Activated CD4-positive, alpha-beta T cell treated with anti-CD3 and anti-CD28 coated beads for 4 hours (primary cell): ENCODE measurements around the gene MAPK4.

Experiments used
- DNase-seq, 2 donors: peaks; one replicate each; pipeline ENCODE4 v3.0.0-alpha.2; 2020

Gene MAPK4

GRCh38 chr18:50726960-50727589, 167.2 kb downstream of the MAPK4 start:
- DNase-seq: no peak

DNA sequence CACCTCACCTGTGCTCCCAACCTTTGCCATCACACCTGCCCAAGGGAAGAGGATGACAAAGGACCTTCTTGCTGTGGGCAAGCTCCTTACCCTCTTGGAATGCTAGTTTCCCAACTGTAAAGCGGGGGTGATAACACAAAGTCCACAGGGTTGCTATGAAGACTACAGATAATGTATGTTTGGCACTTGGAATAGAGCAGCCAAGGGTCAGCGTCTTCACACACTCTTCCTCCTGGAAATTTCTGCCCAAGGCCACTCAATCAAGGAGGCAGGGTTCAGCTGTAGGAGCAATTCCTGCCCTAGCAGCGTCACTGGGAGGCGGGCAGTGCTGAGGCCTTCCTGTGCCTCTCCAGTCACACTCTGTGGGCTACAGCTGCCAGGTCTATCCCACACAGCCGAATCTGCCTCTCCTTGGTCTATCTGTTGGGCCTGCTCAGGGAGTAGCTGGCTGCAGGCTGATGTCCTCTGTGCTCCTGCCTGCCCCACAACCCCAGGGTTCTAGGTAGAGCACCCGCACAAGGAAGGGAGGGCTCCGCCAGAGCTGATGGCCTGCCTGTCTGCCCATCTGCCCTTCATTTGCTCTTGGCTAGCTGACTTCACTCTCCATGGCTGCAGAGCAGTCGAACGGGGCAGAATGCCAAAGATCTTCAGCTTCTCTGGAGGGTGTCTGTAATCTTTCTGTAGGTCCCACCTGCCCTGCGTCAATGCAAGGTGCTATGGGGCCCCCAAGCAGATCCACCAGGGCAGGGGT, 168.0 kb downstream of the MAPK4 start:
- no peak for DNase-seq

- no peak for DNase-seq
Observed at GRCh38 chr18:50729376-50729775, 169.5 kb downstream of the MAPK4 start.

- DNase-seq: no peak
Observed at GRCh38 chr18:50729986-50730385, 170.1 kb downstream of the MAPK4 start.

- DNase-seq: no peak
Observed at GRCh38 chr18:50734342-50734741, 174.5 kb downstream of the MAPK4 start.

- DNase-seq: no peak
Observed at GRCh38 chr18:50734886-50735285, 175.0 kb downstream of the MAPK4 start.

GRCh38 chr18:50737127-50737526, 177.2 kb downstream of the MAPK4 start:
- DNase-seq: no peak

DNA sequence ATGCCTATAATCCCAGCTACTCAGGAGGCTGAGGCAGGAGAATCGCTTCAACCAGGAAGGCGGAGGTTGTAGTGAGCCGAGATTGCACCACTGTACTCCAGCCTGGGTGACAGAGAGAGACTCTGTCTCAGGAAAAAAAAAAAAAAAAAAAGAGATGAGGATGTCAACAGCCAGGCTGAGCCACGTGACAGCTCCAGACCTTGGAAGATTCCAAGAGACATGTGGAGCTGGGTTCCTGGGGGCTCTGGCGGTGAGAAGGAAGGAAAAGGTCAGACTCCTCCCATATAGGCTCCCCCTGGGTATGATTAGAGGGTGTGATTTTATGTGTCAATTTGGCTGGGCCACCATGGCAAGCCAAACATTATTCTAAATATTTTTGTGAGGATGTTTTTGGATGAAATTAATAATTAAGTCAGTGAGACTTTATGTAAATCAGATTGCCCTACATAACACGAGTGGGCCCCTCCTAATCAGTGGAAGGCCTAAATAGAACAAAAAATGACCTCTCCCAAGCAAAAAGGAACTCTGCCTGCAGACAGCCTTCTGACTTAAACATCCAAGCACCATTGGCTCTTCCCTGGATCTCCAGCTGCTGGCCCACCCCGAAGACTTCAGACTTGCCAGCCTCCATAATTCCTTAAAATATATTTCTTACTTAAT, 178.3 kb downstream of the MAPK4 start:
- DNase-seq: no peak

GRCh38 chr18:50742952-50743351, 183.1 kb downstream of the MAPK4 start:
- DNase-seq: no peak

GRCh38 chr18:50744253-50744652, 184.4 kb downstream of the MAPK4 start:
- DNase-seq: no peak

DNA sequence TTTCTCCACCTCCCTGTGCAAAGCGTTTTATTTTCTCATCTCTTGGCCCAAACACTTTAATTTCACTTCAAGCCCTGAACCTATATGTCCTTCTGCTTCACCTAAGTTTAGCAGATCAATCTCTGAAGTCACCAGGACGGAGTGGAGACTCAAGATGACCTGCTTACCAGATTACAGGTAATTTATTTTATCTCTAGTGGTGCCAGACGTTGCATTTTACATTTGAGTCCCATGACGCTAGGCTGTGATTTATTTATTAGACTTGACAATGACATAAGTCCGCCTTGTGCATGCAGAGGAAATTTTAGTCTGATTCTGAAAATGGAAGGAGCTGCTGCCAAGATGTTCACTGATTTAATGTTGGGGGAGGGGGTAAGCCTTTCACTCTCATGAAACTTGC, 186.1 kb downstream of the MAPK4 start:
- no peak for DNase-seq

GRCh38 chr18:50747849-50748242, 188.0 kb downstream of the MAPK4 start:
- no peak for DNase-seq

- no peak for DNase-seq
Observed at GRCh38 chr18:50748243-50749229, 188.6 kb downstream of the MAPK4 start.

- no peak for DNase-seq
Observed at GRCh38 chr18:50749421-50749820, 189.5 kb downstream of the MAPK4 start.

DNA sequence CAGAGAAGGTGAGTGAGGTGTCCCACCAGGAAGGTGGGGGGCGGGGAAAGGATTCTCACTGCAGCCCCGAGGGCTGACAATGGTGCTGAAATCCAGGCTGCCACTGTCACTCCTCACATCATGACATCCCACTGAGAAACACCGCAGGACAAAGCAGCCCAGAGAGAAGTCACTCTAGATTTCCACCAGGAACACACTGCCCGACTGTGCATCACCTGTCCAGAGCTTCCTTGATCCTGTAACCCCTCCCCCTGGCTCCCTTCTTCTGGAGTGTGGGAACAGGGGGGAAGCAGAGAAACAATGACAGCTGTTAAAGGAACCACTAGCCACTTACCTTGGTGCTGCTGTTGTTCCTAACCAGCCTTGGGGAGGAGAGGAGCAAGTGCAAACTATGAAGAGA, 190.1 kb downstream of the MAPK4 start:
- no peak for DNase-seq

DNA sequence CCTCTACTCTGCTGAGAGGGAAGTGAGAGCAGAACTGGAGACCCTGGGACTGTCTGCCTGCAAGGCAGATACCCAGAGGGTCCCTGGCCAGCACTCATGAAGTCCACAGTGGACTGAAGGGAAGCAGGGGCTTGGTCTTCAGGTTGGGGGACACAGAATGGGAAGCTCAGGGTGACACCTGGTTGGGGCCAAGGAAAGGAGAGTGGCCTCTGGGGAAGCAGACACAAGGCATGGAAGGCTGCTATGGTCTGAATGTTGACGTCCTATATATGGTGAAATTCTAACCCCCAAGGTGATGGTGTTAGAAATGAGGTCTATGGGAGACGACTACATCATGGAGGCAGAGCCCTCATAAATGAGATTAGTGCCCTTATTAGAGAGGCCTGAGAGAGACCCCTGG, 190.7 kb downstream of the MAPK4 start:
- no peak for DNase-seq

GRCh38 chr18:50751490-50751889, 191.6 kb downstream of the MAPK4 start:
- DNase-seq: no peak

GRCh38 chr18:50751947-50752346, 192.1 kb downstream of the MAPK4 start:
- no peak for DNase-seq

GRCh38 chr18:50753311-50753710, 193.4 kb downstream of the MAPK4 start:
- DNase-seq: no peak

- DNase-seq: no peak
Observed at GRCh38 chr18:50754297-50754696, 194.4 kb downstream of the MAPK4 start.

GRCh38 chr18:50757358-50757757, 197.5 kb downstream of the MAPK4 start:
- no peak for DNase-seq

- no peak for DNase-seq
Observed at GRCh38 chr18:50769463-50769862, 209.6 kb downstream of the MAPK4 start.

DNA sequence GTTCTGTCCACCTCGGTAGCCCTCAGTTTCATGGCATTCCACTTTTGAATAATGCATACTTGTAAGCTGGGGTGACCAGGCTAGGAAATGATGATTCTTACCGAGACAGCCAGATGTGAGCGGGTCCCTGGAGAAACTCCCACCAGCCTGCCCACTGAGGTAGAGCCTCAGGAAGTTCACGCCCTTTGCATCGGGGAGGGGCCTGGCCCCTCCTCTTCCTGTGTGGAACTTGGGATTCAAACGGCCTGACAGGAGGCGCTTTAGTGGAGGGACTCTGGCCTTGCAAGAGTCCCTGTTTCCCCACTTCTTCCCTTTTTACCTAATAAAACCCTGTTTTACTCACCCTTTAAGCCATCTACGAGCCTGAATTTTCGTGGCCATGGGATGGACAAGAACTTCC, 215.3 kb downstream of the MAPK4 start:
- no peak for DNase-seq
